DND-41 (cell line): Measurements from ENCODE around the gene TBC1D14.

Source experiments
- CTCF ChIP-seq: IDR thresholded peaks from 2 replicates; pipeline ENCODE4 v1.5.1; 2012; ENCODE audit warnings: borderline replicate concordance, low read length, moderate library complexity, mild to moderate bottlenecking; ENCODE audit not compliant: poor library complexity, severe bottlenecking; ENCODE audit errors: extremely low read depth
- EZH2 ChIP-seq: IDR thresholded peaks from 3 replicates; pipeline ENCODE4 v1.6.1; 2012; ENCODE audit warnings: borderline replicate concordance, low read depth, mild to moderate bottlenecking, moderate library complexity, low read length, inconsistent platforms; ENCODE audit not compliant: severe bottlenecking

GRCh38 chr4:7052923-7053715, 143.5 kb downstream of the TBC1D14 start:
- TF ChIP-seq CTCF (no peak), EZH2 (no peak)
